ENCODE measurements around the gene DPH2.

- TF ChIP-seq CTCF (IDR thresholded peaks at IDR 0.05) = no peak
- no peak for TF ChIP-seq POLR2A (IDR thresholded peaks at IDR 0.05)
Measured at GRCh38 chr1:44002165-44002564, 32.4 kb downstream of the DPH2 start.
